H1 (cell line): Measurements from ENCODE around the gene KLHL17. TPM values are rescaled to one million over a fixed set of nuclear protein-coding genes. Genes with fewer than 3 reads are reported as not detected.
A peak's percentile ranks its signal among the peaks of the same experiment; 100 is the strongest.

Experiments used
- CTCF ChIA-PET: fragments of 300-600 bp; sonication (Branson Sonifier 250); formaldehyde crosslinking; loops from one replicate; lab custom pipeline; 2021; ENCODE audit not compliant: partially characterized antibody; lab: Charles Lee
- POLR2A ChIA-PET: fragments of 300-600 bp; sonication (Branson Sonifier 250); formaldehyde crosslinking; loops from one replicate; lab custom pipeline; 2021; ENCODE audit warnings: inconsistent platforms; ENCODE audit not compliant: partially characterized antibody; lab: Charles Lee
- DNase-seq, 2 experiments: peaks; one replicate each; pipeline versions ENCODE4 v3.0.0 to v3.0.0-alpha.2; 2010 to 2022; ENCODE audit warnings: low spot score in 2 of 2, low read depth in 1 of 2, mixed read lengths in 1 of 2
- FAIRE-seq: peaks from 2 replicates; lab custom pipeline; 2011; peaks lifted over from hg19 to GRCh38; lab: Jason Lieb, UNC
- H2AFZ ChIP-seq: 2 replicates; pipeline ENCODE4 v1.8.1; 2012; ENCODE audit warnings: low read length, inconsistent platforms
- H2AK5ac ChIP-seq: 2 replicates; pipeline ENCODE4 v1.6.1; 2013; ENCODE audit warnings: low read depth, low read length
- H2BK120ac ChIP-seq: replicated peaks from 2 replicates; pipeline ENCODE3; 2013; ENCODE audit warnings: low read depth, low read length, inconsistent platforms
- H2BK12ac ChIP-seq: 2 replicates; pipeline ENCODE4 v1.6.1; 2013; ENCODE audit warnings: low read depth, low read length
- H2BK15ac ChIP-seq: 2 replicates; pipeline ENCODE4 v1.6.1; 2013; ENCODE audit warnings: low read length
- H2BK20ac ChIP-seq: 2 replicates; pipeline ENCODE4 v1.6.1; 2013; ENCODE audit warnings: low read length
- H2BK5ac ChIP-seq: 2 replicates; pipeline ENCODE4 v1.6.1; 2013; ENCODE audit warnings: low read depth, low read length
- H3K14ac ChIP-seq: 2 replicates; pipeline ENCODE4 v1.6.1; 2013; ENCODE audit warnings: inconsistent platforms; ENCODE audit not compliant: insufficient read length
- H3K18ac ChIP-seq: 2 replicates; pipeline ENCODE4 v1.6.1; 2013; ENCODE audit warnings: low read length; ENCODE audit errors: extremely low read depth
- H3K23ac ChIP-seq: 2 replicates; pipeline ENCODE4 v1.6.1; 2013; ENCODE audit warnings: inconsistent platforms; ENCODE audit not compliant: insufficient read length
- H3K23me2 ChIP-seq: 2 replicates; pipeline ENCODE4 v1.6.1; 2013; ENCODE audit warnings: low read depth, low read length
- H3K27ac ChIP-seq: 2 replicates; pipeline ENCODE4 v1.6.1; 2011; ENCODE audit warnings: low read depth, low read length, inconsistent platforms
- H3K27me3 ChIP-seq, 4 experiments: replicated peaks in 1 of 4; 1 replicate in 1 of 4; 2 replicates in 3 of 4; pipeline versions ENCODE4 v1.6.1 to v1.8.1; 2011 to 2013; ENCODE audit warnings: low read length in 3 of 4, mild to moderate bottlenecking in 3 of 4, inconsistent platforms in 2 of 4, mixed read lengths in 2 of 4, moderate library complexity in 1 of 4; ENCODE audit not compliant: control insufficient read depth in 3 of 4, insufficient read depth in 3 of 4; ENCODE audit errors: extremely low read depth in 1 of 4
- H3K36me3 ChIP-seq, 4 experiments: 2 replicates each; pipeline versions ENCODE4 v1.6.1 to v1.8.1; 2011 to 2013; ENCODE audit warnings: mild to moderate bottlenecking in 4 of 4, low read length in 3 of 4, moderate library complexity in 2 of 4, control low read depth in 1 of 4, inconsistent platforms in 1 of 4; ENCODE audit not compliant: insufficient read depth in 4 of 4, control insufficient read depth in 2 of 4
- H3K4ac ChIP-seq: replicated peaks from 2 replicates; pipeline ENCODE3; 2013; ENCODE audit warnings: low read length, low read depth, mixed read lengths, inconsistent platforms; ENCODE audit not compliant: insufficient read length
- H3K4me1 ChIP-seq, 4 experiments: replicated peaks in 1 of 4; 1 replicate in 1 of 4; 2 replicates in 3 of 4; pipeline versions ENCODE4 v1.6.1 to v1.8.1; 2011 to 2013; ENCODE audit warnings: low read length in 3 of 4, inconsistent platforms in 2 of 4, mixed read lengths in 1 of 4; ENCODE audit not compliant: insufficient read depth in 4 of 4, control insufficient read depth in 3 of 4
- H3K4me2 ChIP-seq, 2 experiments: 2 replicates each; pipeline versions ENCODE4 v1.6.1 to v1.8.1; 2011 to 2013; ENCODE audit warnings: low read depth in 2 of 2, low read length in 2 of 2, control low read depth in 1 of 2, inconsistent platforms in 1 of 2, mild to moderate bottlenecking in 1 of 2; ENCODE audit not compliant: insufficient read depth in 1 of 2
- H3K4me3 ChIP-seq, 4 experiments: fragments of 200-600, 300-600 bp in 1 of 4; sonication (generic), shearing (Covaris generic), sonication (Bioruptor Twin) in 1 of 4; 2 replicates each; pipeline versions ENCODE4 v1.5.1 to v1.8.1; 2011 to 2016; ENCODE audit warnings: low read length in 4 of 4, low read depth in 3 of 4, control low read depth in 2 of 4, inconsistent platforms in 2 of 4, mild to moderate bottlenecking in 2 of 4, mixed read lengths in 1 of 4, moderate library complexity in 1 of 4; ENCODE audit not compliant: insufficient read depth in 2 of 4; ENCODE audit errors: extremely low read depth in 1 of 4
- H3K56ac ChIP-seq: replicated peaks from 2 replicates; pipeline ENCODE3; 2013; ENCODE audit warnings: low read depth, mild to moderate bottlenecking, mixed read lengths, low read length, inconsistent platforms; ENCODE audit not compliant: insufficient read length
- H3K79me1 ChIP-seq: 2 replicates; pipeline ENCODE4 v1.6.1; 2013; ENCODE audit warnings: low read depth, low read length, control low read depth
- H3K79me2 ChIP-seq, 2 experiments: 2 replicates each; pipeline versions ENCODE4 v1.6.1 to v1.8.1; 2012 to 2013; ENCODE audit warnings: low read length in 2 of 2, mild to moderate bottlenecking in 2 of 2, inconsistent platforms in 1 of 2; ENCODE audit not compliant: insufficient read depth in 2 of 2, control insufficient read depth in 1 of 2
- H3K9ac ChIP-seq, 4 experiments: replicated peaks in 1 of 4; 1 replicate in 1 of 4; 2 replicates in 3 of 4; pipeline versions ENCODE4 v1.6.1 to v1.8.1; 2011 to 2013; ENCODE audit warnings: low read depth in 3 of 4, low read length in 3 of 4, control low read depth in 2 of 4, mild to moderate bottlenecking in 2 of 4, moderate library complexity in 2 of 4, inconsistent platforms in 1 of 4; ENCODE audit errors: extremely low read depth in 1 of 4
- H3K9me3 ChIP-seq, 2 experiments: 2 replicates each; pipeline versions ENCODE4 v1.6.1 to v1.8.1; 2012 to 2013; ENCODE audit warnings: mild to moderate bottlenecking in 2 of 2, moderate library complexity in 2 of 2, control low read depth in 1 of 2, inconsistent platforms in 1 of 2, low read depth in 1 of 2, low read length in 1 of 2, mixed read lengths in 1 of 2; ENCODE audit not compliant: insufficient read depth in 2 of 2
- H4K20me1 ChIP-seq, 2 experiments: replicated peaks in 1 of 2; 2 replicates each; pipeline versions ENCODE3 to v1.8.1; 2011 to 2013; ENCODE audit warnings: inconsistent platforms in 2 of 2, low read length in 2 of 2, mild to moderate bottlenecking in 1 of 2; ENCODE audit not compliant: insufficient read depth in 2 of 2, control insufficient read depth in 1 of 2
- H4K5ac ChIP-seq: 2 replicates; pipeline ENCODE4 v1.6.1; 2013; ENCODE audit warnings: low read length, low read depth, mixed read lengths, inconsistent platforms; ENCODE audit not compliant: insufficient read length
- H4K8ac ChIP-seq: 2 replicates; pipeline ENCODE4 v1.8.0; 2013; ENCODE audit warnings: mild to moderate bottlenecking, moderate library complexity, low read length, inconsistent platforms; ENCODE audit not compliant: insufficient read depth; ENCODE audit errors: extremely low read depth
- H4K91ac ChIP-seq: replicated peaks from 2 replicates; pipeline ENCODE3; 2013; ENCODE audit warnings: low read length, mixed read lengths, inconsistent platforms; ENCODE audit not compliant: insufficient read length
- ASH2L ChIP-seq: fragments of 200-600, 300-600 bp; sonication (generic); IDR thresholded peaks from one replicate; pipeline ENCODE4 v1.7.1; 2017; ENCODE audit warnings: low read length
- PHF8 ChIP-seq: fragments of 200-600 bp; sonication (generic); conservative IDR thresholded peaks from 2 replicates; pipeline ENCODE4 v1.7.1; 2012; ENCODE audit warnings: low read depth, mild to moderate bottlenecking, inconsistent platforms, low read length, moderate library complexity
- POLR2A ChIP-seq, 2 experiments: IDR thresholded peaks; 1 replicate in 1 of 2; 2 replicates in 1 of 2; pipeline ENCODE4 v1.6.1; 2011; ENCODE audit warnings: low read depth in 2 of 2, low read length in 2 of 2, mild to moderate bottlenecking in 2 of 2; ENCODE audit errors: control extremely low read depth in 1 of 2
- RXRA ChIP-seq: IDR thresholded peaks from 2 replicates; pipeline ENCODE4 v1.6.1; 2011; ENCODE audit warnings: low read depth, mild to moderate bottlenecking, low read length, moderate library complexity; ENCODE audit not compliant: insufficient read depth
- SP1 ChIP-seq: IDR thresholded peaks from 2 replicates; pipeline ENCODE4 v1.6.1; 2011; ENCODE audit warnings: low read depth, low read length
- TBP ChIP-seq: IDR thresholded peaks from 2 replicates; pipeline ENCODE4 v1.6.1; 2011; ENCODE audit warnings: low read depth, low read length, improper control_type of control experiment
- TCF12 ChIP-seq: IDR thresholded peaks from 2 replicates; pipeline ENCODE4 v1.6.1; 2011; ENCODE audit warnings: low read depth, mild to moderate bottlenecking, low read length
- WGBS, 2 experiments: shearing (Covaris generic) in 1 of 2; methylation state at CpG; one replicate each; pipeline versions ENCODE4 v1.1.6 to v1.1.7; 2013 to 2015; ENCODE audit warnings: low lambda C conversion rate in 2 of 2, mixed read lengths in 2 of 2, inconsistent platforms in 1 of 2, low coverage in 1 of 2, missing lambda C conversion rate in 1 of 2; ENCODE audit not compliant: insufficient replicate concordance in 2 of 2, insufficient coverage in 1 of 2, insufficient read length in 1 of 2; ENCODE audit errors: extremely low coverage in 1 of 2, missing lambda C conversion rate in 1 of 2; 5-methylcytosine and 5-hydroxymethylcytosine counted together
- polyA plus RNA-seq, 7 experiments: library from polyadenylated mRNA; depleted of rRNA in 3 of 7; stranded (reverse) in 5 of 7; unstranded in 2 of 7; fragments of >200 nt in 5 of 7; fragments of 200-250 nt in 2 of 7; gene quantifications; 1 replicate in 5 of 7; 2 replicates in 1 of 7; 4 replicates in 1 of 7; pipeline versions ENCODE4 v1.2.1 to v1.2.3, GENCODE V29; 2011 to 2013; ENCODE audit warnings: missing spikeins in 2 of 7, mixed read lengths in 2 of 7
- total RNA-seq: library from RNA; stranded (reverse); fragmentation: NEBNext Ultra II Directional; extraction: Animal tissue kit (Norgen Biotek cat#: 25700); gene quantifications from 2 replicates; pipeline ENCODE4 v1.2.1, GENCODE V29; 2021

Gene KLHL17
- total and polyA plus RNA-seq, 2 of the 8 experiments (the other 6 are each of a cell fraction or from before 2014, with no cell fraction given): 32.6 to 36.1 TPM

DNA sequence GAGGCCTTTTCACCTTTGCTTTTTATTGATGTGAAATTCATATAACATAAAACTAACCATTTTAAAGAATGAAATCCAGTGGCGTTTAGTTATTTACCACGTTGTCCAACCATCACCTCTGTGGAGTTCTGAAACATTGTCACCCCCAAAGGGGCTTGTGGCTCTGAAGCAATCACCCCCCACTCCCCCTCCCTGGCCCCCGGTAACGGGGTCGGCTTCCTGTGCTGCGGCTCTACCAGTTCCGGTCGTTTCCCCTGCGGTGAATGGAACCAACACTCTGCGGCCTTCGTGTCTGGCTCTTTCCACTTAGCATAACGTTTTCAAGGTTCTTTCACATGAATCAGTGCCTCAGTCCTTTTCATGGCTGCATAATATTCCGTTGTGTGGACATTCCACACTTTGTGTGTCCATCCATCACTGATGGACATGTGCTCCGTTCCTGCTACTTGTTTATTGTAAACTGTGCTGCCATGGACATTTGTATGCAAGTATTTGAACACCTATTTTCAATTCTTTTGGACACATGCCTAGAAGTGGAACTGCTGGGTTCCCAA, 51.1 kb downstream of the KLHL17 start:
- H3K27me3 ChIP-seq: peaks cover 0 to 3% (median 1%) of the 10 kb centered on the region in 4 experiments; a peak in 4 of 7 replicates
- H2BK5ac ChIP-seq: no peak overlapping the region
- POLR2A ChIA-PET: interaction anchor here (5.3 kb wide), 1 partner anchor 8 kb away, joined by 40 read pairs; no protein-coding TSS in a partner anchor
- CTCF ChIA-PET: interaction anchor here (1.5 to 7.8 kb wide), 2 partner anchors 10 to 28 kb away, joined by 5 to 60 read pairs; partner anchors contain the start of gene HES4
- no peak overlapping the region for H3K18ac ChIP-seq
- no peak overlapping the region for H4K5ac ChIP-seq
- no peak overlapping the region for H2BK20ac ChIP-seq
- no peaks in the 10 kb centered on the region for H3K79me1 ChIP-seq
- H2BK120ac ChIP-seq: no peak overlapping the region
- H2BK12ac ChIP-seq: no peak overlapping the region
- no peaks in the 10 kb centered on the region for H3K9me3 ChIP-seq
- peaks cover 6% of the 10 kb centered on the region for H3K23me2 ChIP-seq
- 0 out of 2 replicates have a peak overlapping the region, but pooled peaks have one; percentile 25 for H2AK5ac ChIP-seq
- H3K23ac ChIP-seq: no peak overlapping the region
- no peak overlapping the region for H4K8ac ChIP-seq
- no peak overlapping the region for H3K4ac ChIP-seq
- no peak overlapping the region for H4K91ac ChIP-seq
- no peak overlapping the region for H3K4me3 ChIP-seq
- H3K79me2 ChIP-seq: no peaks in the 10 kb centered on the region
- H3K56ac ChIP-seq: no peak overlapping the region
- no peak overlapping the region for H3K27ac ChIP-seq
- WGBS, 2 experiments: 82% methylated on average over 14 of the region's 14 CpGs; no CpG with 5 or more reads in 1 of the 2 experiments
- H3K9ac ChIP-seq: no peak overlapping the region
- no peak for FAIRE-seq
- H3K4me1 ChIP-seq: peaks cover 0 to 21% (median 15%) of the 10 kb centered on the region in 4 experiments; a peak in 6 of 7 replicates
- H3K36me3 ChIP-seq: no peaks in the 10 kb centered on the region
- no peak overlapping the region for H3K4me2 ChIP-seq
- H4K20me1 ChIP-seq: no peaks in the 10 kb centered on the region
- no peak overlapping the region for H3K14ac ChIP-seq
- DNase-seq: no peak
- no peak overlapping the region for H2AFZ ChIP-seq
- H2BK15ac ChIP-seq: no peak overlapping the region
- TF ChIP-seq SP1 (no peak), TBP (no peak), PHF8 (no peak), ASH2L (no peak), POLR2A (IDR thresholded peaks at IDR 0.05; ENCODE audit: control extremely low read depth in 1 of 2, low read depth in 2 of 2, low read length in 2 of 2) (no peak), TCF12 (no peak), RXRA (no peak)
